ENCODE results near the gene SCGB1C1. TPM values are rescaled to one million over a fixed set of nuclear protein-coding genes. Genes with fewer than 3 reads are reported as not detected.
"Not testable (repeated sequence)": the region's sequence is repeated elsewhere in the genome, so short reads cannot be mapped to it uniquely, and the experiment has no call there.

The SCGB1C1 gene
- total RNA-seq, 1 experiment from 2014 or later = not detected

GRCh38 chr11:218815-219593 lies 26.1 kb downstream of the SCGB1C1 start:
- H3K36me3 ChIP-seq (ENCODE audit: control insufficient read depth in 1 of 2, insufficient read depth in 2 of 2, low read length in 2 of 2) = peaks cover 5 to 7% of the 10 kb centered on the region in 2 experiments; a peak in 2 of 4 replicates
- ATAC-seq (no peak), DNase-seq (ENCODE audit: low read depth, low spot score) (no peak)
- peaks cover 0 to 8% of the 10 kb centered on the region in 2 experiments; a peak in 2 of 4 replicates for H3K4me1 ChIP-seq (ENCODE audit: control insufficient read depth in 1 of 2, insufficient read depth in 2 of 2, low read length in 2 of 2)
- CTCF ChIA-PET = no interaction called here
- RAD21 ChIA-PET (ENCODE audit: low non-redundant PET in 1 of 2, low total read pairs in 2 of 2, uncharacterized antibody in 2 of 2, unreplicated experiment in 2 of 2) = no interaction called here
- H3K4me3 ChIP-seq (replicated peaks in 1 of 2; ENCODE audit: low read depth in 1 of 2, low read length in 2 of 2) = no peak overlapping the region
- no peaks in the 10 kb centered on the region for H3K9me2 ChIP-seq (ENCODE audit: insufficient read depth)
- intact Hi-C loops (cut with micrococcal nuclease) = no loop called here
- H2AFZ ChIP-seq (ENCODE audit: low read depth, low read length, poor library complexity, severe bottlenecking) = no peak overlapping the region
- no TSS peak for BruUV-seq (replicated peaks)
- POLR2A ChIA-PET = no interaction called here
- no peak overlapping the region for H3K27ac ChIP-seq (ENCODE audit: low read depth, low read length)
- TF ChIP-seq ELF1 (IDR thresholded peaks at IDR 0.05; ENCODE audit: borderline replicate concordance, low read depth) (no peak), YY1 (IDR thresholded peaks at IDR 0.05; ENCODE audit: extremely low read depth, insufficient replicate concordance, low read depth, low read length) (no peak), JUND (IDR thresholded peaks at IDR 0.05) (no peak), ZFX (IDR thresholded peaks at IDR 0.05) (no peak), ATF3 (IDR thresholded peaks at IDR 0.05) (no peak), SIN3A (IDR thresholded peaks at IDR 0.05; ENCODE audit: low read depth) (no peak), CTCF (IDR thresholded peaks at IDR 0.05 in 2 of 3, conservative IDR thresholded peaks at IDR 0.05 in 1 of 3; ENCODE audit: borderline replicate concordance in 1 of 3, insufficient read depth in 1 of 3, low read depth in 2 of 3, low read length in 2 of 3) (no peak), EZH2 (IDR thresholded peaks at IDR 0.05) (no peak), POLR2AphosphoS5 (IDR thresholded peaks at IDR 0.05; ENCODE audit: low read depth, low read length) (no peak), EGR1 (IDR thresholded peaks at IDR 0.05; ENCODE audit: low read depth) (no peak), MAX (IDR thresholded peaks at IDR 0.05) (no peak), CEBPB (IDR thresholded peaks at IDR 0.05; ENCODE audit: low read depth) (no peak), SP1 (IDR thresholded peaks at IDR 0.05; ENCODE audit: low read depth) (no peak), REST (IDR thresholded peaks at IDR 0.05; ENCODE audit: low read depth) (no peak), RAD21 (IDR thresholded peaks at IDR 0.05; ENCODE audit: low read depth) (no peak), ZNF274 (IDR thresholded peaks at IDR 0.05; ENCODE audit: low read depth, low read length) (no peak)
- no peak overlapping the region for H3K9ac ChIP-seq (ENCODE audit: low read length)
- no peaks in the 10 kb centered on the region for H3K27me3 ChIP-seq (ENCODE audit: insufficient read depth, low read length)
- no peak overlapping the region for H3K4me2 ChIP-seq (ENCODE audit: low read length)
- no peaks in the 10 kb centered on the region for H3K9me3 ChIP-seq (ENCODE audit: control insufficient read depth in 1 of 2, insufficient read depth in 1 of 2, low read depth in 1 of 2, low read length in 2 of 2)
- no peaks in the 10 kb centered on the region for H4K20me1 ChIP-seq (ENCODE audit: insufficient read depth)
- H3K79me2 ChIP-seq (ENCODE audit: insufficient read depth, low read length) = no peaks in the 10 kb centered on the region

- H3K4me2 ChIP-seq (ENCODE audit: low read length); H3K9me2 ChIP-seq (ENCODE audit: insufficient read depth); POLR2A ChIA-PET; H3K27ac ChIP-seq (ENCODE audit: low read depth, low read length); H3K79me2 ChIP-seq (ENCODE audit: insufficient read depth, low read length); RAD21 ChIA-PET (ENCODE audit: low non-redundant PET in 1 of 2, low total read pairs in 2 of 2, uncharacterized antibody in 2 of 2, unreplicated experiment in 2 of 2); DNase-seq (ENCODE audit: low read depth, low spot score); intact Hi-C loops (cut with micrococcal nuclease); H4K20me1 ChIP-seq (ENCODE audit: insufficient read depth); CTCF ChIA-PET; H3K9me3 ChIP-seq (ENCODE audit: control insufficient read depth in 1 of 2, insufficient read depth in 1 of 2, low read depth in 1 of 2, low read length in 2 of 2); H3K27me3 ChIP-seq (ENCODE audit: insufficient read depth, low read length); ATAC-seq; H3K9ac ChIP-seq (ENCODE audit: low read length); BruUV-seq (replicated peaks); H3K36me3 ChIP-seq (ENCODE audit: control insufficient read depth in 1 of 2, insufficient read depth in 2 of 2, low read length in 2 of 2); H3K4me3 ChIP-seq (replicated peaks in 1 of 2; ENCODE audit: low read depth in 1 of 2, low read length in 2 of 2); H2AFZ ChIP-seq (ENCODE audit: low read depth, low read length, poor library complexity, severe bottlenecking); H3K4me1 ChIP-seq (ENCODE audit: control insufficient read depth in 1 of 2, insufficient read depth in 2 of 2, low read length in 2 of 2): not testable (repeated sequence)
Observed at GRCh38 chr11:220641-221215, 27.9 kb downstream of the SCGB1C1 start.
